Astrocyte of the spinal cord (primary cell): Measurements from ENCODE around the gene PPIL6.

Source experiments
- DNase-seq: peaks from one replicate; pipeline ENCODE4 v3.0.0; 2011; ENCODE audit warnings: low read depth, low spot score
- H3K4me3 ChIP-seq: 2 replicates; pipeline ENCODE4 v1.5.1; 2011; ENCODE audit warnings: low read depth, mild to moderate bottlenecking, low read length, moderate library complexity
- CTCF ChIP-seq: IDR thresholded peaks from 2 replicates; pipeline ENCODE4 v1.5.1; 2012; ENCODE audit warnings: low read depth, mild to moderate bottlenecking, low read length, inconsistent platforms
- in situ Hi-C: cut with HindIII; loops from 2 replicates; pipeline ENCODE4 v1.10.0; 2017; ENCODE audit warnings: low sequenced_read_pairs

PPIL6 gene

GRCh38 chr6:109434456-109434855, 6.0 kb downstream of the PPIL6 start:
- TF ChIP-seq CTCF = no peak
- no peak overlapping the region for H3K4me3 ChIP-seq
- no peak for DNase-seq
- in situ Hi-C loops = no loop called here

DNA sequence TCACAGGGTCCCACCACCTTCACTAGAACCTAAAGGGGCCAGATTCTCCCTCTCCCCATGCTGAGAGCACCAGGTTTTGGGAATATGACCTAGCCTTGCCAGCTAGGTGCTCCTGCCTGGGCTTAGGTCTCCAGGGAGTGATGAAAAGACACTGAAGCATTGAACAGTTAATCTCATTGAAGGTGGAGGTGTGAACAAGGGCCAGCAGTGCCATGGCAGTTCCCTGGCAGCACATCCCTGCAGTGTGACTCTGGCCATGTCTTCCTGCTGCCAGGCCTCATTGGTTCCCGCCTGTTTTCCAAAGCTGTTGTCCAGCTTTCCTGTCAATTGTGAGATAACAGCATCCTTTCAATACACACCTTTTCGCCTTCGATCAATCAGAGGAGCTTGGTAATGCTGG, 10.9 kb downstream of the PPIL6 start:
- H3K4me3 ChIP-seq = no peak overlapping the region
- DNase-seq = no peak
- no peak for TF ChIP-seq CTCF
- in situ Hi-C loops = no loop called here

DNA sequence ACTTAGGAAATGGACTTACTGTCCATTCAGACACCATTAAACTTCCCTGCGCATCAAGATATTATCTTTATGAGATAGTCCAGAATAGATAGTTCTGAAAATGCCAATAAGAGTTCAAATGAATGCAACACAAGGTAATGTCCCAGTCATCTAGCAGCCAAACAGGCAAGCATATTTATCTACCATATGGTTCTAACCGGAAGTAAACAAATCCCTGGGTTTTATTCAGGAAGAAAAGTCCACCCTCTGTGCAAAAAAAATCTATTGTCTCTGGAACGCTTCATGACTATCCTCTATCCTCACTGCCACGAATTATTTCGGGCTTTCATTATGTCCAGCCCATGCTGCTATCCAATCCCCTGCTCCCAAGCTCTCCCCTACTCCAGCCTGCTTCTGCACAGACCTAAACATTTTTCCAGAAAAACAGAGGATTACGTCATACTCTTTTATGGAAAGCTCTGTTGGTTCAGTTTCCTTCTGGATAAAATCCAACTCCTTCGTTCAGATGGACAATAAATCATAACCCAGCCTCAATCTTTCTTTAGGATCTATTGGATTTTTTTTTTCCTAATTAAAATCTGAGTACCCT, 11.4 kb downstream of the PPIL6 start:
- DNase-seq = no peak
- H3K4me3 ChIP-seq = no peak overlapping the region
- in situ Hi-C loops = no loop called here
- no peak for TF ChIP-seq CTCF

DNA sequence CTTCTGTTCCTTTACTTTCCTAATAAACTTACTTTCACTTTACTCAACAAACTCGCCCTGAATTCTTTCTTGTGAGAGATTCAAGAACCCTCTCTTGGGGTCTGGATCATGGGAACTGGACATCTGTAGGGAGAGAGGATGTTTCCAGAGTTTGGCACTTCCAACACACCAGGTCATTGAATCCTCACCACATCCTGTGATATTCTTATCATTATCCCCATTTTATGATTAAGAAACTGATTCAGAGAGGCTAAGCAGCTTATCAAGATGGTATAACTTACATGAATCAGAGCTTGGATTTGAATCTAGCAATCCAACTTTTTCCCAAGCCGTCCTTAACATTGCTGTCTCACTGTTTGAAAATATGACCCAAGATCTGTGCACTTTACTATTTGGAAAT, 15.5 kb downstream of the PPIL6 start:
- in situ Hi-C loops = no loop called here
- no peak for DNase-seq
- TF ChIP-seq CTCF = no peak
- no peak overlapping the region for H3K4me3 ChIP-seq

GRCh38 chr6:109421184-109421583, 19.2 kb downstream of the PPIL6 start:
- in situ Hi-C loops = no loop called here
- no peak for TF ChIP-seq CTCF
- DNase-seq = no peak
- H3K4me3 ChIP-seq = no peak overlapping the region

DNA sequence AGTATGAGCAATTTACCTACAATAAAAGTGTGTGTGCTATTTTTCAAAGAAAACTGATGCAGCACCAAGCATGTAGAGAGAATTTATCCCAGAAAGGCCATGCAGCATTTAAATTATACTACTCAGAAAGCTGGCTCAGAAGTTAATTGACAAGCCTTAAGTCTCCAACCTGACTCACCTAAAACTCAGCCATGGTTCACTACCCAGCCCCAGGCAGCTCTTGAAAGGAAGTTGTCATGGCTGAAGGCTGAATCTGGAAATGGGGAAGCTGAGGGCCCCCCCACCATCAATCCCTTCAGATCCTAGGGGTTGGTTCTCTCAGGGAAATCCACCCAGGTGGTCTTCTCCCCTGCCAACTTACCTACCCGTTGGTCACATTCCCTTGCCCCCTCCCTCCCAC, 19.7 kb downstream of the PPIL6 start:
- in situ Hi-C loops = no loop called here
- DNase-seq = no peak
- H3K4me3 ChIP-seq = no peak overlapping the region
- no peak for TF ChIP-seq CTCF

DNA sequence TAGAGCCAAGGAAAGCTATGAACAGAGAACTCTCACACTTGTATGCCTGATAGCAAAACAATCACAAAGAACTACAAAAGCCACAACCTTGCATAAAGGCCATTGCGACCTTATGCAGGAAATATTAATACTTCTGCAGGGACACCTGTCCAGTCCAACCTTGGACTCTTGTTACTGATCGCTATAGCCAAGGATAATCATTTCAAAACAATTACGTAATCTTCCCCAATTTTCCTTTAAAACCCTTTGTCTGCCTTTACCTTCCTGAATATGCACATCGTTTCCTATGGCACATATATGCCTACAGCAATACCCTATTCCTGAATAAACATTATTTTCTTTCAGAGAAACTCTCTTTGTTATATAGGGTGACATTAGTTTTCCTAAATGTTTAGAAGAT, 22.8 kb downstream of the PPIL6 start:
- in situ Hi-C loops = no loop called here
- no peak for DNase-seq
- H3K4me3 ChIP-seq = no peak overlapping the region
- TF ChIP-seq CTCF = no peak
